Cardiac fibroblast (primary cell): Measurements from ENCODE around the gene SH3BP2.

Source experiments
- DNase-seq, 2 donors: peaks; one replicate each; pipeline versions ENCODE4 v3.0.0 to v3.0.0-alpha.2; 2010; ENCODE audit warnings: low read depth in 2 of 2
- H3K4me3 ChIP-seq, 2 donors: replicated peaks in 1 of 2; 1 replicate in 1 of 2; 2 replicates in 1 of 2; pipeline ENCODE4 v1.5.1; 2011; ENCODE audit warnings: low read depth in 2 of 2, low read length in 2 of 2, mild to moderate bottlenecking in 2 of 2, moderate library complexity in 1 of 2
- CTCF ChIP-seq: IDR thresholded peaks from one replicate; pipeline ENCODE4 v1.5.1; 2011; ENCODE audit warnings: low read depth, mild to moderate bottlenecking, low read length, inconsistent platforms

Gene SH3BP2

GRCh38 chr4:2811830-2812611, 19.1 kb downstream of the SH3BP2 start:
- peak overlapping the region; percentile 32 to 49 for H3K4me3 ChIP-seq
- TF ChIP-seq CTCF: no peak
- peak; percentile 71 to 81 for DNase-seq

GRCh38 chr4:2812612-2813354, 19.9 kb downstream of the SH3BP2 start:
- TF ChIP-seq CTCF: no peak
- no peak for DNase-seq
- H3K4me3 ChIP-seq: peak overlapping the region; percentile 32 to 49

GRCh38 chr4:2813446-2814405, 20.8 kb downstream of the SH3BP2 start:
- no peak for DNase-seq
- no peak overlapping the region for H3K4me3 ChIP-seq
- no peak for TF ChIP-seq CTCF

- no peak for TF ChIP-seq CTCF
- DNase-seq: no peak
- no peak overlapping the region for H3K4me3 ChIP-seq
Observed at GRCh38 chr4:2814627-2815270, 21.9 kb downstream of the SH3BP2 start.

GRCh38 chr4:2816401-2816954, 23.6 kb downstream of the SH3BP2 start:
- DNase-seq: no peak
- no peak for TF ChIP-seq CTCF

GRCh38 chr4:2817137-2817536, 24.3 kb downstream of the SH3BP2 start:
- no peak for DNase-seq
- H3K4me3 ChIP-seq: no peak overlapping the region
- TF ChIP-seq CTCF: no peak

More at GRCh38 chr4:2816401-2816954, 23.6 kb downstream of the SH3BP2 start:
- H3K4me3 ChIP-seq: no peak overlapping the region
